K562 (cell line): Measurements from ENCODE around the gene NPC1L1. TPM values are rescaled to one million over a fixed set of nuclear protein-coding genes. Genes with fewer than 3 reads are reported as not detected.

Experiments
- ATF1 ChIP-seq, 2 experiments: fragments of 450-650 bp in 1 of 2; IDR thresholded peaks; 2 replicates each; pipeline ENCODE4 v1.6.1; 2016; ENCODE audit warnings: missing compliant biosample characterization in 1 of 2, missing genetic modification characterization in 1 of 2
- CGGBP1 ChIP-seq: fragments of 250-450 bp; sonication (Bioruptor Pico); IDR thresholded peaks from 2 replicates; pipeline ENCODE4 v1.9.0; 2021; ENCODE audit warnings: mild to moderate bottlenecking
- CHD1 ChIP-seq: fragments of 200-600 bp; sonication (generic); IDR thresholded peaks from one replicate; pipeline ENCODE4 v1.6.1; 2012; ENCODE audit warnings: mild to moderate bottlenecking, moderate library complexity, low read length, inconsistent platforms
- E2F8 ChIP-seq: fragments of 450-650 bp; IDR thresholded peaks from 2 replicates; pipeline ENCODE4 v1.7.1; 2018; ENCODE audit warnings: mild to moderate bottlenecking, low read depth; ENCODE audit not compliant: partially characterized antibody
- ELF2 ChIP-seq: fragments of 250-450 bp; sonication (Bioruptor Pico); IDR thresholded peaks from 2 replicates; pipeline ENCODE4 v1.5.0; 2021; ENCODE audit warnings: mild to moderate bottlenecking
- FOXA3 ChIP-seq, 2 experiments: fragments of 450-650 bp in 1 of 2; sonication (generic) in 1 of 2; formaldehyde crosslinking; IDR thresholded peaks in 1 of 2; conservative IDR thresholded peaks in 1 of 2; 2 replicates each; pipeline versions ENCODE4 v1.4.0 to v1.8.0; 2020 to 2022; ENCODE audit warnings: mild to moderate bottlenecking in 2 of 2, missing genetic modification reagents in 1 of 2
- KAT7 ChIP-seq: sonication (generic); formaldehyde crosslinking; IDR thresholded peaks from 2 replicates; pipeline ENCODE4 v1.8.0; 2022; ENCODE audit warnings: missing genetic modification reagents, mild to moderate bottlenecking, borderline replicate concordance
- KDM4B ChIP-seq, 2 experiments: fragments of 450-650 bp in 1 of 2; sonication (generic) in 1 of 2; IDR thresholded peaks; 2 replicates each; pipeline ENCODE4 v1.6.1; 2016 to 2017; ENCODE audit warnings: borderline replicate concordance in 2 of 2, antibody characterized with exemption in 1 of 2, low read depth in 1 of 2, mild to moderate bottlenecking in 1 of 2
- NFE2L1 ChIP-seq: fragments of 450-650 bp; IDR thresholded peaks from 2 replicates; pipeline ENCODE4 v1.6.1; 2016; ENCODE audit warnings: missing genetic modification characterization, low read depth, mild to moderate bottlenecking, missing compliant biosample characterization, moderate library complexity, borderline replicate concordance
- PML ChIP-seq: IDR thresholded peaks from 2 replicates; pipeline ENCODE4 v1.6.1; 2012; ENCODE audit warnings: low read length, inconsistent platforms
- POLR2B ChIP-seq: fragments of 450-650 bp; IDR thresholded peaks from 2 replicates; pipeline ENCODE4 v1.6.1; 2018; ENCODE audit warnings: low read depth; ENCODE audit not compliant: partially characterized antibody
- POU5F1 ChIP-seq: fragments of 150-350 bp; IDR thresholded peaks from 2 replicates; pipeline ENCODE4 v1.6.1; 2014; ENCODE audit warnings: borderline replicate concordance, low read length, low read depth, mild to moderate bottlenecking; ENCODE audit not compliant: partially characterized antibody
- RBM39 ChIP-seq: fragments of 200-400 bp; formaldehyde crosslinking; optimal IDR thresholded peaks from 2 replicates; pipeline ENCODE3; 2018; ENCODE audit warnings: low read depth, low read length
- SAP30 ChIP-seq: fragments of 200-600 bp; sonication (generic); IDR thresholded peaks from 2 replicates; pipeline ENCODE4 v1.6.1; 2012; ENCODE audit warnings: borderline replicate concordance, low read depth, mild to moderate bottlenecking, moderate library complexity, low read length, control low read depth, inconsistent platforms; ENCODE audit not compliant: insufficient read depth, poor library complexity, severe bottlenecking
- TAL1 ChIP-seq: fragments of 450-650 bp; IDR thresholded peaks from 2 replicates; pipeline ENCODE4 v1.6.1; 2016; ENCODE audit warnings: mild to moderate bottlenecking
- THAP12 ChIP-seq: fragments of 250-450 bp; sonication (Bioruptor Pico); IDR thresholded peaks from 2 replicates; pipeline ENCODE4 v1.9.0; 2021; ENCODE audit warnings: mild to moderate bottlenecking, inconsistent platforms
- ZBTB17 ChIP-seq: fragments of 450-650 bp; formaldehyde crosslinking; IDR thresholded peaks from 2 replicates; pipeline ENCODE4 v1.4.0; 2020; ENCODE audit warnings: mild to moderate bottlenecking
- ZBTB5 ChIP-seq: fragments of 450-650 bp; IDR thresholded peaks from 2 replicates; pipeline ENCODE4 v1.6.1; 2017; ENCODE audit warnings: antibody characterized with exemption
- ZFPM2 ChIP-seq: fragments of 250-450 bp; sonication (Bioruptor Pico); IDR thresholded peaks from 2 replicates; pipeline ENCODE4 v1.5.1; 2022; ENCODE audit warnings: mild to moderate bottlenecking
- polyA plus RNA-seq, 8 experiments: library from polyadenylated mRNA; depleted of rRNA in 4 of 8; stranded (reverse) in 5 of 8; unstranded in 3 of 8; fragments of >200 nt; fragmentation: Nextera tagmentation in 2 of 8; fragmentation: Illumina TruSeq in 1 of 8; extraction: Ambion mirVana in 2 of 8; extraction: Trizol in 1 of 8; gene quantifications; 2 replicates each; pipeline versions ENCODE4 v1.2.1 to v1.2.3, GENCODE V29; 2011 to 2014; ENCODE audit warnings: inconsistent platforms in 1 of 8, missing spikeins in 1 of 8
- total RNA-seq, 7 experiments: library from RNA; depleted of rRNA in 6 of 7; stranded (reverse); fragments of >200 nt in 6 of 7; fragmentation: Illumina TruSeq in 2 of 7; extraction: Trizol in 2 of 7; gene quantifications; 2 replicates each; pipeline versions ENCODE4 v1.2.1 to v1.2.3, GENCODE V29; 2011 to 2021; ENCODE audit warnings: low replicate concordance in 1 of 7

Gene NPC1L1
- total and polyA plus RNA-seq, 9 of the 15 experiments (the other 6 are each of a cell fraction or from before 2014, with no cell fraction given): 0.01 to 0.18 (median 0.07) TPM; not detected in 4

- TF ChIP-seq THAP12 (CRISPR knock-in tag) (0 out of 2 replicates have a peak, but pooled peaks have one; percentile 39), NFE2L1 (tag) (no peak), ZBTB5 (peak; percentile 95), POLR2B (peak; percentile 92), KDM4B (IDR thresholded peaks at IDR 0.05; ENCODE audit: borderline replicate concordance in 2 of 2, low read depth in 1 of 2) (peak in 1 of 2 experiments; percentile 76; a peak in 1 of 4 replicates), KAT7 (CRISPR knock-in tag) (peak; percentile 85; the same call in 1 of the 2 replicates), POU5F1 (peak; percentile 51), ZBTB17 (peak; percentile 35; the same call in 1 of the 2 replicates), PML (peak; percentile 73), ELF2 (CRISPR knock-in tag) (peak; percentile 87), CGGBP1 (CRISPR knock-in tag) (peak; percentile 48; the same call in 1 of the 2 replicates), RBM39 (no peak), E2F8 (peak; percentile 91), SAP30 (peak; percentile 85), CHD1 (peak; percentile 35), TAL1 (no peak), ZFPM2 (no peak), ATF1 (CRISPR knock-in tag; IDR thresholded peaks at IDR 0.05) (no peak), ATF1 (tag; IDR thresholded peaks at IDR 0.05) (peak; percentile 91), FOXA3 (CRISPR knock-in tag; conservative IDR thresholded peaks at IDR 0.05 in 1 of 2, IDR thresholded peaks at IDR 0.05 in 1 of 2) (peak in 1 of 2 experiments; percentile 76; a peak in 1 of 4 replicates)
Measured at GRCh38 chr7:44573464-44574286, 32.5 kb upstream of the NPC1L1 start, which contains the start of gene DDX56 (continued).
